Thyroid gland (tissue), 4 donors: ENCODE results near the gene THAP8. TPM values are rescaled to one million over a fixed set of nuclear protein-coding genes. Genes with fewer than 3 reads are reported as not detected.

Experiments used
- DNase-seq, 2 donors: peaks; one replicate each; pipeline ENCODE4 v3.0.0-alpha.2; 2019
- H3K27ac ChIP-seq, 3 donors: fragments of 200-600 bp; sonication (generic); 1 replicate in 2 of 3; 2 replicates in 1 of 3; pipeline ENCODE4 v1.5.1; 2016 to 2019; ENCODE audit warnings: mild to moderate bottlenecking in 1 of 3, moderate library complexity in 1 of 3
- H3K27me3 ChIP-seq: fragments of 200-600 bp; sonication (generic); one replicate; pipeline ENCODE4 v1.5.1; 2019
- H3K36me3 ChIP-seq, 2 donors: fragments of 200-600 bp; sonication (generic); one replicate each; pipeline ENCODE4 v1.5.1; 2016 to 2019
- H3K4me1 ChIP-seq, 2 donors: fragments of 200-600 bp; sonication (generic); one replicate each; pipeline ENCODE4 v1.5.1; 2017 to 2019
- H3K4me3 ChIP-seq, 3 donors: fragments of 200-600 bp; sonication (generic); replicated peaks in 1 of 3; 1 replicate in 2 of 3; 2 replicates in 1 of 3; pipeline ENCODE4 v1.5.1; 2016; ENCODE audit warnings: mild to moderate bottlenecking in 1 of 3
- H3K9me3 ChIP-seq: fragments of 200-600 bp; sonication (generic); one replicate; pipeline ENCODE4 v1.5.1; 2017
- POLR2A ChIP-seq, 2 donors: fragments of 450-650 bp; IDR thresholded peaks; one replicate each; pipeline ENCODE4 v1.6.1; 2017; ENCODE audit warnings: antibody characterized with exemption in 2 of 2, mild to moderate bottlenecking in 2 of 2, moderate library complexity in 1 of 2
- WGBS, 2 donors: methylation state at CpG; one replicate each; pipeline ENCODE4 v1.1.5; 2017; 5-methylcytosine and 5-hydroxymethylcytosine counted together
- intact Hi-C: fragments of 100-400 bp; cut with DNase I; formaldehyde crosslinking; loops from one replicate; pipeline ENCODE4 v1.15.1; 2023
- total RNA-seq, 4 donors: library from RNA; depleted of rRNA; stranded (reverse); fragments of >200 nt; gene quantifications; one replicate each; pipeline ENCODE4 v1.2.3, GENCODE V29; 2016
- TF ChIP-seq, protein P1 (sequence below), 6 experiments: fragments of 200-600 bp in 3 of 6; fragments of 450-650 bp in 3 of 6; sonication (generic) in 3 of 6; IDR thresholded peaks; one replicate each; pipeline ENCODE4 v1.5.1; 2016 to 2019; ENCODE audit warnings: antibody characterized with exemption in 6 of 6, mild to moderate bottlenecking in 2 of 6, inconsistent platforms in 1 of 6, moderate library complexity in 1 of 6

THAP8 gene
- total RNA-seq, 4 donors from 2014 or later = 5.0 to 14.2 (median 10.1) TPM

DNA sequence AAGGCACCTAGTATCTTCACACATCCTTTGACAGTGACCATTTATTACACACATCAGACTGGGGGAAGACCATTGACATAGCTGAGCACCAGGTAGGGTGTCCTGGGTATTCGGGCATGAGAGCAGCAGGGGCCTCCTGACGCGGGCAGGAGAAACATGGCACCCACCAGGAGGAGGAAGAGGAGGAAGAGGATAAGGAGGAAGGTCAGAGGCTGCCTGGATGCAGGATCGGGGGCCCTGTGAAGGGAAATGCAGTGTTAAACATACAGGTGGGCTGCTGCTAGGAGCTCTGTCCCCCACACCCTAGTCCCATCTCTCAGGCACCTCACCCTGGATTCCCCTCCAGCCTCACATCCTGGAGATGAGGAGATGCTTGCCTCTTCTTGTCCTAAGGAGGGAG is 50.8 kb downstream of the THAP8 start:
- no peaks in the 10 kb centered on the region for H3K27me3 ChIP-seq
- peaks cover 3 to 13% of the 10 kb centered on the region in 2 donors for H3K4me1 ChIP-seq
- no peak for DNase-seq
- peaks cover 0 to 1% of the 10 kb centered on the region in 2 donors for H3K36me3 ChIP-seq
- no peak overlapping the region for H3K4me3 ChIP-seq
- TF ChIP-seq POLR2A (IDR thresholded peaks at IDR 0.05) = no peak
- TF ChIP-seq, protein P1, sequence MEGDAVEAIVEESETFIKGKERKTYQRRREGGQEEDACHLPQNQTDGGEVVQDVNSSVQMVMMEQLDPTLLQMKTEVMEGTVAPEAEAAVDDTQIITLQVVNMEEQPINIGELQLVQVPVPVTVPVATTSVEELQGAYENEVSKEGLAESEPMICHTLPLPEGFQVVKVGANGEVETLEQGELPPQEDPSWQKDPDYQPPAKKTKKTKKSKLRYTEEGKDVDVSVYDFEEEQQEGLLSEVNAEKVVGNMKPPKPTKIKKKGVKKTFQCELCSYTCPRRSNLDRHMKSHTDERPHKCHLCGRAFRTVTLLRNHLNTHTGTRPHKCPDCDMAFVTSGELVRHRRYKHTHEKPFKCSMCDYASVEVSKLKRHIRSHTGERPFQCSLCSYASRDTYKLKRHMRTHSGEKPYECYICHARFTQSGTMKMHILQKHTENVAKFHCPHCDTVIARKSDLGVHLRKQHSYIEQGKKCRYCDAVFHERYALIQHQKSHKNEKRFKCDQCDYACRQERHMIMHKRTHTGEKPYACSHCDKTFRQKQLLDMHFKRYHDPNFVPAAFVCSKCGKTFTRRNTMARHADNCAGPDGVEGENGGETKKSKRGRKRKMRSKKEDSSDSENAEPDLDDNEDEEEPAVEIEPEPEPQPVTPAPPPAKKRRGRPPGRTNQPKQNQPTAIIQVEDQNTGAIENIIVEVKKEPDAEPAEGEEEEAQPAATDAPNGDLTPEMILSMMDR (IDR thresholded peaks at IDR 0.05) = no peak
- no peak overlapping the region for H3K27ac ChIP-seq
- H3K9me3 ChIP-seq = no peaks in the 10 kb centered on the region
- intact Hi-C loops = no loop called here
- WGBS, 2 donors = 91 to 93% methylated on average over 4 of the region's 4 CpGs

DNA sequence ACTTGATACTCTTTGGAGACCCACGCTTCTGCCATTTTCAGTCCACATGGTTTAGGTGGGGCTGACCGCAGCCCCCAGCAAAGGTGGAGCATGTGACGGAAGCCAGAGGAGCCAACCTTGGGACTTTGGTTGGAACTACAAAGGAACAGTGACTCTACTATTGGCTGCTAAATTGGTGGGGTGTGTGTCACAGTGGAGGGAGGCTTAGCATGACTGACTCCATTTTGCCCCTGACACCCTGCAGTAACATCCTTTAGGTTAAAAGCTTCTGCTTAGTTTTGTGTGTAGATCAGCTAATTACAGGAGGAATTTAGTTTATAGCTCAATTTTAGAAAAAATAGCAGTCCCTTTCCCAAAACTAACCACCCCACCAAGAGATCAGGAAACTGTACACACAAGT is 52.5 kb downstream of the THAP8 start:
- no peak for DNase-seq
- Histone ChIP-seq H3K27ac (no peak overlapping the region), H3K4me3 (no peak overlapping the region), H3K4me1 (peaks cover under 1 to 18% of the 10 kb centered on the region in 2 donors), H3K27me3 (no peaks in the 10 kb centered on the region), H3K36me3 (peaks cover 0 to 3% of the 10 kb centered on the region in 2 donors), H3K9me3 (no peaks in the 10 kb centered on the region)
- WGBS, 2 donors = 93 to 100% methylated on average over 3 of the region's 3 CpGs
- TF ChIP-seq, protein P1 (IDR thresholded peaks at IDR 0.05) = no peak
- no peak for TF ChIP-seq POLR2A (IDR thresholded peaks at IDR 0.05)
- intact Hi-C loops = no loop called here

DNA sequence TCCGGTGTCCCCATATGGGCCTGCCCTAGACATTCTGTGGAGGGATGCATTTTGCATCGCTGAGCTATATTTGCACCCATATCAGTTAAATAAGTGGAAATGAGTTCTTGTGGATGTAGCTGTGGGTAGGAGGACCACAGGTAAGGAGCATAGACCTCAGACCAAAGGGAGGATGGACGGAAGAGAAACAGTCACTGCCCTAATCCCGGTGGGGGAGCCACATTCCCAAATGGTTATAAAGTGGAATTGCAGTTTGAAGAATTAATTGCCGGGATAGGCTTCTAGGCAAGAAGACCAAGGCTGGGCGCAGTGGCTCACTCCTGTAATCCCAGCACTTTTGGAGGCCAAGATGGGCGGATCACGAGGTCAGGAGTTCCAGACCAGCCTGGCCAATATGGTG is 57.3 kb downstream of the THAP8 start:
- intact Hi-C loops = no loop called here
- no peak overlapping the region for H3K4me3 ChIP-seq
- H3K9me3 ChIP-seq = no peaks in the 10 kb centered on the region
- no peak for DNase-seq
- H3K27me3 ChIP-seq = no peaks in the 10 kb centered on the region
- H3K27ac ChIP-seq = no peak overlapping the region
- TF ChIP-seq POLR2A (IDR thresholded peaks at IDR 0.05) = no peak
- TF ChIP-seq, protein P1 (IDR thresholded peaks at IDR 0.05) = no peak
- H3K36me3 ChIP-seq = peaks cover 0 to 3% of the 10 kb centered on the region in 2 donors
- peaks cover 16 to 37% of the 10 kb centered on the region in 2 donors for H3K4me1 ChIP-seq
- WGBS, 2 donors = 91 to 94% methylated on average over 8 of the region's 8 CpGs

DNA sequence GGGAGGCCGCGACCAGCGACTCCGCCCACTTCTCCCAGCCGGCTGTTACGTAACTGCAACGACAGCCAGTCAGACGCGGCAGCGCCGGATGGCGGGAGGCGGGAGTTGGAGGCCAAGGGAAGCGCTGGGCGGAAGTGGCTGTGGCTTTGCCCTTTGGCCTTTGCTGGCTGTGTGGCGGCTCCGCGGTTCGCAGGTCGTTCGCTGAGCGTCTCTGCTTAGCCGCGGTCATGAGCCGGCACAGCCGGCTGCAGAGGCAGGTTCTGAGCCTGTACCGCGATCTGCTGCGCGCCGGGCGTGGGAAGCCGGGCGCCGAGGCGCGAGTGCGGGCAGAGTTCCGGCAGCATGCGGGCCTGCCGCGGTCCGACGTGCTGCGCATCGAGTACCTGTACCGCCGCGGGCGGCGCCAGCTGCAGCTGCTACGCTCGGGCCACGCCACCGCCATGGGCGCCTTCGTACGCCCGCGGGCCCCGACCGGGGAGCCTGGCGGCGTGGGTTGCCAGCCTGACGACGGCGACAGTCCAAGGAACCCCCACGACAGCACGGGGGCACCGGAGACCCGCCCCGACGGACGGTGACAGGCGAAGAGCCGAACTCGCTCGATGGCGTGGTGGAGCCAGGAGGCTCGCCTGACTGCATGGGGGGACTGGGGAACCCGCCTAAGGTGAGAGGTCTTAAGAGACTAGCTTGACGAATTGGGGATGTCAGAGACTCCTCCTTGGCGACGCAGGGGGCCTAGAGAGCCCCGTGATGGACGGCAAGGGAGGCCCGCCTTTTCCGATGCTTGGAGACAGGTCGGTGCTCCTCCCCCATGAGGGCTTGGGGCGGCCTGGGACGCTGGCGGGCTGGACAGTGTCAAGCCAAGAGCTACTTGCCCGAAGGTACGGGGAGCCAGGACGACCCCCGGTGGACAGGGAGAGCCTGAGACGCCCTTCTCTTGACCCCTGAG is 58.8 kb downstream of the THAP8 start, which contains the start of gene SDHAF1:
Gene SDHAF1, plus strand, starts transcription at position 141 of the 946 bp plus-strand sequence. Its CDS starts 87 bp downstream, at position 228.
- WGBS, 2 donors = 0% methylated on average over 21 to 22 of the region's 97 CpGs
- peak; percentile 98 for DNase-seq
- H3K4me1 ChIP-seq = peaks cover 16 to 39% of the 10 kb centered on the region in 2 donors

More for the DNA sequence above, 58.8 kb downstream of the THAP8 start, which contains the start of gene SDHAF1:
- TF ChIP-seq, protein P1 (IDR thresholded peaks at IDR 0.05) = no peak
- peak in 1 of 2 donors; percentile 81 for TF ChIP-seq POLR2A (IDR thresholded peaks at IDR 0.05)
- peak within 1 kb of the TSS; percentile 51 to 90 (median 85) for H3K4me3 ChIP-seq
- H3K27me3 ChIP-seq = no peaks in the 10 kb centered on the region
- H3K36me3 ChIP-seq = peaks cover 0 to 3% of the 10 kb centered on the region in 2 donors
- no peaks in the 10 kb centered on the region for H3K9me3 ChIP-seq
- intact Hi-C loops = no loop called here
- peak within 1 kb of the TSS; percentile 40 to 68 (median 52) for H3K27ac ChIP-seq
